T-cell (primary cell): ENCODE results near the gene DCTN1. TPM values are rescaled to one million over a fixed set of nuclear protein-coding genes. Genes with fewer than 3 reads are reported as not detected.

Source experiments
- ATAC-seq, 4 experiments: fragments of 200-7000 bp in 3 of 4; fragments of 150-1000 bp in 1 of 4; cut with Tn5 transposase; replicated peaks in 1 of 4; 1 replicate in 3 of 4; 2 replicates in 1 of 4; pipeline ENCODE4 v1.10.0; 2021; ENCODE audit warnings: moderate library complexity in 3 of 4, mild to moderate bottlenecking in 2 of 4, moderate number of reproducible peaks in 1 of 4
- CTCF ChIA-PET, 2 donors: fragments of 300-600 bp; sonication (Branson Sonifier 250); formaldehyde crosslinking; loops; one replicate each; lab custom pipeline; 2022; ENCODE audit warnings: antibody characterized with exemption in 2 of 2; lab: Charles Lee
- POLR2A ChIA-PET, 2 donors: fragments of 300-600 bp; sonication (Branson Sonifier 250); formaldehyde crosslinking; loops; one replicate each; lab custom pipeline; 2022; ENCODE audit warnings: antibody characterized with exemption in 2 of 2; lab: Charles Lee
- DNase-seq, 35 experiments: peaks; one replicate each; pipeline versions ENCODE4 v3.0.0 to v3.0.0-alpha.2; 2013 to 2023
- H3K27ac ChIP-seq: one replicate; pipeline ENCODE4 v1.5.1; 2013; ENCODE audit warnings: low read length
- H3K27me3 ChIP-seq, 2 experiments: replicated peaks in 1 of 2; 1 replicate in 1 of 2; 2 replicates in 1 of 2; pipeline versions ENCODE4 v1.6.1 to v1.7.0; 2013; ENCODE audit warnings: low read length in 1 of 2, mixed read lengths in 1 of 2; ENCODE audit not compliant: control insufficient read depth in 2 of 2, insufficient read depth in 2 of 2; ENCODE audit errors: extremely low read depth in 1 of 2
- H3K36me3 ChIP-seq, 2 donors: 1 replicate in 1 of 2; 2 replicates in 1 of 2; pipeline versions ENCODE4 v1.6.1 to v1.7.0; 2013; ENCODE audit warnings: low read length in 1 of 2; ENCODE audit not compliant: control insufficient read depth in 2 of 2, insufficient read depth in 1 of 2; ENCODE audit errors: extremely low read depth in 1 of 2
- H3K4me1 ChIP-seq, 2 experiments: 1 replicate in 1 of 2; 2 replicates in 1 of 2; pipeline versions ENCODE4 v1.6.1 to v1.7.0; 2013; ENCODE audit warnings: low read length in 2 of 2, mixed read lengths in 1 of 2; ENCODE audit not compliant: insufficient read depth in 2 of 2, control insufficient read depth in 1 of 2; ENCODE audit errors: extremely low read depth in 1 of 2
- H3K4me3 ChIP-seq, 2 donors: 1 replicate in 1 of 2; 2 replicates in 1 of 2; pipeline versions ENCODE4 v1.5.1 to v1.7.0; 2013; ENCODE audit warnings: mild to moderate bottlenecking in 2 of 2, low read length in 1 of 2, moderate library complexity in 1 of 2; ENCODE audit not compliant: control insufficient read depth in 1 of 2; ENCODE audit errors: extremely low read depth in 1 of 2
- H3K9me3 ChIP-seq: 2 replicates; pipeline ENCODE4 v1.7.0; 2013
- H3K27ac Mint-ChIP-seq, 2 donors: one replicate each; pipeline ENCODE4 v1.8.0; 2020 to 2021; ENCODE audit warnings: mild to moderate bottlenecking in 2 of 2, mixed read lengths in 2 of 2
- H3K27me3 Mint-ChIP-seq, 2 donors: one replicate each; pipeline ENCODE4 v1.8.0; 2021 to 2022; ENCODE audit warnings: mixed read lengths in 2 of 2
- H3K36me3 Mint-ChIP-seq: one replicate; pipeline ENCODE4 v1.8.0; 2021; ENCODE audit warnings: mixed read lengths
- H3K4me1 Mint-ChIP-seq, 3 donors: one replicate each; pipeline ENCODE4 v1.8.0; 2020 to 2022; ENCODE audit warnings: mixed read lengths in 3 of 3, mild to moderate bottlenecking in 1 of 3
- H3K4me3 Mint-ChIP-seq, 3 donors: one replicate each; pipeline ENCODE4 v1.8.0; 2020 to 2022; ENCODE audit warnings: mild to moderate bottlenecking in 3 of 3, mixed read lengths in 3 of 3, moderate library complexity in 3 of 3
- H3K9me3 Mint-ChIP-seq, 3 donors: one replicate each; pipeline ENCODE4 v1.8.0; 2020 to 2022; ENCODE audit warnings: mixed read lengths in 3 of 3
- WGBS: methylation state at CpG from one replicate; pipeline ENCODE4 v1.1.5; 2013; ENCODE audit warnings: missing lambda C conversion rate; ENCODE audit not compliant: insufficient coverage; 5-methylcytosine and 5-hydroxymethylcytosine counted together
- total RNA-seq, 35 experiments: library from RNA in 6 of 35; stranded (reverse) in 6 of 35; fragments of 120-200 nt in 1 of 35; gene quantifications; one replicate each; pipeline versions ENCODE4 v1.2.1 to v1.2.4 and lab custom pipeline; 2013 to 2026

DCTN1 gene
- total RNA-seq, 5 donors from 2014 or later (not counting 1 experiment from before 2014, with no cell fraction given) = 81.9 to 124 (median 117) TPM

DNA sequence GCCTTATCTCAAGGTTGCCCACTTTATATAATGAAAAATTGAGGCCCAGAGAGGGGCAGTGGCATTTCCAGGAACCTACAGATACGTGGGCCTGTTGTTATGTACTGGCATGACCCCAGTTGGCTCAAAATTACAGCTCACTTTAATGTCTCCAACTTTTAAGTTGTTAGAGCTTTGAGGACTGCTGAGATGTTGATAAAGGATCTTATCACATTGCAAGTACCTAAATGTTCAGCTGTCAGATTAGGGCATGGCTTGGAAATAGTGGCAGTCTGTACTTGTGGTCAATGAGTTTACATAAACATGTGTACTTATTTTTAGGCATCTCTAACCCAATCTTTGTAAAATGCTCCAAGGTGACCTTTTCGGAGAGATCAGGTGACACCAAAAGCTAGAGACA is 51.5 kb downstream of the DCTN1 start:
- no peak overlapping the region for H3K27ac Mint-ChIP-seq
- H3K4me3 Mint-ChIP-seq = no peak overlapping the region
- peaks cover 21% of the 10 kb centered on the region for H3K36me3 Mint-ChIP-seq
- no peaks in the 10 kb centered on the region for H3K9me3 Mint-ChIP-seq
- Histone ChIP-seq H3K36me3 (peaks cover 3 to 13% of the 10 kb centered on the region in 2 donors), H3K27ac (no peak overlapping the region), H3K4me1 (no peaks in the 10 kb centered on the region), H3K4me3 (no peak overlapping the region), H3K9me3 (no peaks in the 10 kb centered on the region), H3K27me3 (no peaks in the 10 kb centered on the region)
- ChIA-PET CTCF (interaction anchor here in 1 of 2 donors (1.0 kb wide), 1 partner anchor 75 kb away, joined by 3 read pairs; no protein-coding TSS in a partner anchor), POLR2A (no interaction called here)
- 83% methylated on average over 1 of the region's 2 CpGs for WGBS
- DNase-seq (no peak), ATAC-seq (no peak)
- peaks cover 0 to 2% (median 0%) of the 10 kb centered on the region in 3 donors for H3K4me1 Mint-ChIP-seq
- H3K27me3 Mint-ChIP-seq = no peaks in the 10 kb centered on the region

DNA sequence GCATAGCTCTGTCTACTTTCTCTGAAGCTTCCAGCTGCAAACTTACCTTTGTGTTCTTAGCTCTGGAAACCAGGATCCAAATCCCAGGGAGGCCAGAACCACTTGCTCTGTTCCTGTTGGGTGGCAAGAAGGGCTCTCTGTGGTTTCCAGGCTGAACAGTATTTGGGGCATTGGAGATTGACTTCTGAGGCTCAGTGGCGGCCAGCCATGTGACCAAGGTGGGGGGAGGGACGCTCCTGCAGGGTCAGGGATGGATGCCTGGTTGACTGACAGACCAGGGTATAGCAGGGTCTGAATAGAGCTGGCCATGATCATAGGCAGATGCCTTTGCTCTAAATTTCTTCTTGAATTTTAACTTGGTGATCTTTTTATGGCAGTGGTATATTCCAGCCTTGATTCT is 52.0 kb downstream of the DCTN1 start:
- POLR2A ChIA-PET = no interaction called here
- H3K9me3 ChIP-seq = no peaks in the 10 kb centered on the region
- H3K4me1 ChIP-seq = no peaks in the 10 kb centered on the region
- no peaks in the 10 kb centered on the region for H3K27me3 Mint-ChIP-seq
- no peaks in the 10 kb centered on the region for H3K9me3 Mint-ChIP-seq
- H3K4me3 Mint-ChIP-seq = no peak overlapping the region
- CTCF ChIA-PET = interaction anchor here in 1 of 2 donors (1.0 kb wide), 1 partner anchor 74 kb away, joined by 3 read pairs; no protein-coding TSS in a partner anchor
- DNase-seq (no peak), ATAC-seq (no peak)
- 86% methylated on average over 2 of the region's 2 CpGs for WGBS
- no peak overlapping the region for H3K27ac Mint-ChIP-seq
- H3K36me3 ChIP-seq = peaks cover 3 to 13% of the 10 kb centered on the region in 2 donors
- peaks cover 24% of the 10 kb centered on the region for H3K36me3 Mint-ChIP-seq
- peaks cover 0 to 2% (median 0%) of the 10 kb centered on the region in 3 donors for H3K4me1 Mint-ChIP-seq
- H3K27me3 ChIP-seq = no peaks in the 10 kb centered on the region
- H3K4me3 ChIP-seq = no peak overlapping the region
- H3K27ac ChIP-seq = no peak overlapping the region

DNA sequence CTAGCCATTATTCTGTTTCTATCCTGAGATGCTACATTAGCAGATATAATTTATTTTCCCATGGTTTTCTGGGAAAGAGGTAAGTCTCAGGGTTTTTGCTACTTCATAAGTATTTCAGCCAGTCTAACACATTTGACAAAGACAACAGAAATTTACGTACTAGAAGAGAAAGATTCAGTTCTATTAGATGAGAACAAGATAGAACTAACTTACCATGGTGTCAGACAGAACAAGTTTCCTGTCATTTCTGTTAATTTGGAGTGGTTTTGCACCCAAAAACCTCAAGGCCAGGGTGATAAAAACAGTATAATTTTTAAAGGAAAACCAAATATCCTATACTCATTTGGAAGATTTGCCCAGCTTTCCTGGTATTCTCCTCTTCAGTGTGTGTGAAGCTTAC is 52.5 kb downstream of the DCTN1 start:
- Histone ChIP-seq H3K9me3 (no peaks in the 10 kb centered on the region), H3K4me3 (no peak overlapping the region), H3K27me3 (no peaks in the 10 kb centered on the region), H3K4me1 (no peaks in the 10 kb centered on the region), H3K27ac (no peak overlapping the region), H3K36me3 (peaks cover 3 to 10% of the 10 kb centered on the region in 2 donors)
- no peaks in the 10 kb centered on the region for H3K27me3 Mint-ChIP-seq
- H3K27ac Mint-ChIP-seq = no peak overlapping the region
- ATAC-seq (no peak), DNase-seq (no peak)
- POLR2A ChIA-PET = no interaction called here
- H3K36me3 Mint-ChIP-seq = peaks cover 25% of the 10 kb centered on the region
- peaks cover 0 to 2% (median 0%) of the 10 kb centered on the region in 3 donors for H3K4me1 Mint-ChIP-seq
- CTCF ChIA-PET = no interaction called here
- H3K4me3 Mint-ChIP-seq = no peak overlapping the region
- H3K9me3 Mint-ChIP-seq = no peaks in the 10 kb centered on the region
- WGBS = no CpG with 5 or more reads among the region's 1 CpG

GRCh38 chr2:74327199-74327598 is 52.9 kb downstream of the DCTN1 start:
- Mint-ChIP-seq H3K27me3 (no peaks in the 10 kb centered on the region), H3K36me3 (peaks cover 26% of the 10 kb centered on the region), H3K9me3 (no peaks in the 10 kb centered on the region), H3K4me1 (peaks cover 0 to 2% (median 0%) of the 10 kb centered on the region in 3 donors), H3K27ac (no peak overlapping the region), H3K4me3 (no peak overlapping the region)
- no peaks in the 10 kb centered on the region for H3K27me3 ChIP-seq
- H3K9me3 ChIP-seq = no peaks in the 10 kb centered on the region
- WGBS = 67% methylated on average over 1 of the region's 5 CpGs
- CTCF ChIA-PET = no interaction called here
- no peak overlapping the region for H3K27ac ChIP-seq
- H3K36me3 ChIP-seq = peaks cover 3 to 10% of the 10 kb centered on the region in 2 donors
- DNase-seq (no peak), ATAC-seq (no peak)
- H3K4me1 ChIP-seq = no peaks in the 10 kb centered on the region
- H3K4me3 ChIP-seq = no peak overlapping the region
- POLR2A ChIA-PET = no interaction called here

DNA sequence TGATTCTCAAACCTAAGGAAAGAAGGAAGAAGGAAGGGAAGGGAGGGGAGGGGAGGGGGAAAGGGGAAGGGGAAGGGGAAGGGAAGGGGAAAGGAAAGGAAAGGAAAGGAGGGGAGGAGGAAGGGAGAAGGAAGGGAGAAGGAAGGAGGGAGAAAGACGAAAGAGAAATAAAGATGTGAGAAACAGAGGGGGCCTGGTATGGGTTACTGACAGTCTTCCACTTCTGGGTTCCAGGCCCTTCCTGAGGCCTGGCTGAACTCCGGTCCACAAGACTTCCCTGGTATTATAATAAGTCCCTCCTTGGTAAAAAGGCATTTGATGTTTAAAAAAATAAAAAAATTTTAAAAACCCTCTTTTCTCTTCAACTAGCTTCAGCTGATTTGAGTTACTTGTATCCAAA is 54.3 kb downstream of the DCTN1 start:
- Mint-ChIP-seq H3K9me3 (no peaks in the 10 kb centered on the region), H3K4me3 (no peak overlapping the region), H3K27me3 (no peaks in the 10 kb centered on the region), H3K4me1 (peaks cover 0 to 2% (median 0%) of the 10 kb centered on the region in 3 donors), H3K36me3 (peaks cover 38% of the 10 kb centered on the region), H3K27ac (no peak overlapping the region)
- Histone ChIP-seq H3K9me3 (no peaks in the 10 kb centered on the region), H3K4me3 (no peak overlapping the region), H3K27ac (no peak overlapping the region), H3K4me1 (no peaks in the 10 kb centered on the region), H3K36me3 (peaks cover 3 to 9% of the 10 kb centered on the region in 2 donors), H3K27me3 (no peaks in the 10 kb centered on the region)
- CTCF ChIA-PET = interaction anchor here in 1 of 2 donors (1.4 to 3.2 kb wide), 2 partner anchors 9 to 76 kb away, joined by 6 to 20 read pairs; no protein-coding TSS in a partner anchor
- POLR2A ChIA-PET = no interaction called here
- WGBS = no CpG with 5 or more reads among the region's 2 CpGs
- DNase-seq = no peak
- no peak for ATAC-seq

GRCh38 chr2:74321737-74322136 is 58.4 kb downstream of the DCTN1 start:
- H3K27me3 ChIP-seq = no peaks in the 10 kb centered on the region
- CTCF ChIA-PET = interaction anchor here in 1 of 2 donors (1.0 kb wide), 1 partner anchor 71 kb away, joined by 4 read pairs; no protein-coding TSS in a partner anchor
- no peak overlapping the region for H3K27ac Mint-ChIP-seq
- ATAC-seq (no peak), DNase-seq (no peak)
- peaks cover 50% of the 10 kb centered on the region for H3K36me3 Mint-ChIP-seq
- H3K27me3 Mint-ChIP-seq = no peaks in the 10 kb centered on the region
- H3K9me3 ChIP-seq = no peaks in the 10 kb centered on the region
- POLR2A ChIA-PET = no interaction called here
- 87% methylated on average over 2 of the region's 2 CpGs for WGBS
- H3K27ac ChIP-seq = no peak overlapping the region
- no peaks in the 10 kb centered on the region for H3K9me3 Mint-ChIP-seq
- H3K4me3 Mint-ChIP-seq = no peak overlapping the region
- no peaks in the 10 kb centered on the region for H3K4me1 Mint-ChIP-seq
- peaks cover 3% of the 10 kb centered on the region in 2 donors for H3K36me3 ChIP-seq
- no peaks in the 10 kb centered on the region for H3K4me1 ChIP-seq
- H3K4me3 ChIP-seq = no peak overlapping the region
